Measurements from ENCODE around the gene FSTL5.

GRCh38 chr4:162157241-162157640, 6.6 kb downstream of the FSTL5 start:
- TF ChIP-seq ARNTL (CRISPR knock-in tag; IDR thresholded peaks at IDR 0.05; ENCODE audit: borderline replicate concordance, low read depth) (no peak), PATZ1 (CRISPR knock-in tag; IDR thresholded peaks at IDR 0.05; ENCODE audit: borderline replicate concordance) (no peak), PPARA (CRISPR knock-in tag; IDR thresholded peaks at IDR 0.05; ENCODE audit: borderline replicate concordance) (no peak), ZFP3 (CRISPR knock-in tag; IDR thresholded peaks at IDR 0.05) (no peak), TCF4 (CRISPR knock-in tag; IDR thresholded peaks at IDR 0.05; ENCODE audit: borderline replicate concordance) (no peak)

All from SK-N-SH treated with all-trans-retinoic acid at 6 μM for 48 hours (cell line).